Measurements from ENCODE around the gene ZNF679.
"Not testable (repeated sequence)": the region's sequence is repeated elsewhere in the genome, so short reads cannot be mapped to it uniquely, and the experiment has no call there.

Gene ZNF679

DNA sequence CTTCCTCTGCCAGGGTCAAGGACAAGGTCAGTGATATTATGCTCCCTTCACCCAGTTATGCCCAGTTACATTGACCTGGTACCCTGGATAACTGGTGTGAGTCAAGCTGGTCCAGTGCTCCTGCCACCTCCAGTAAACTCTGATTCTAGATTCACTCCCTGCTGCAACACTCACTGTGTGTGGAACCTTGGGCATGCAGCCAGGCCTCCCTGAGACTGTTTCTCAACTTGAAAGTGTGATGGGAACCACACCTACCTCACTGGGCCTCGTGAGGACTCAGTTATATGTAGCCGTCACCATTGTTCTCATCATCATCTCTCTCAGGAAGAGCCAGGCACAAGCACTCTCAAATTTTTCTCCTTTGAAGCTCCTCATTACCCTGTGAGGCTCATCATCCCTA lies 84.6 kb downstream of the ZNF679 start:
- no peak for DNase-seq

DNA sequence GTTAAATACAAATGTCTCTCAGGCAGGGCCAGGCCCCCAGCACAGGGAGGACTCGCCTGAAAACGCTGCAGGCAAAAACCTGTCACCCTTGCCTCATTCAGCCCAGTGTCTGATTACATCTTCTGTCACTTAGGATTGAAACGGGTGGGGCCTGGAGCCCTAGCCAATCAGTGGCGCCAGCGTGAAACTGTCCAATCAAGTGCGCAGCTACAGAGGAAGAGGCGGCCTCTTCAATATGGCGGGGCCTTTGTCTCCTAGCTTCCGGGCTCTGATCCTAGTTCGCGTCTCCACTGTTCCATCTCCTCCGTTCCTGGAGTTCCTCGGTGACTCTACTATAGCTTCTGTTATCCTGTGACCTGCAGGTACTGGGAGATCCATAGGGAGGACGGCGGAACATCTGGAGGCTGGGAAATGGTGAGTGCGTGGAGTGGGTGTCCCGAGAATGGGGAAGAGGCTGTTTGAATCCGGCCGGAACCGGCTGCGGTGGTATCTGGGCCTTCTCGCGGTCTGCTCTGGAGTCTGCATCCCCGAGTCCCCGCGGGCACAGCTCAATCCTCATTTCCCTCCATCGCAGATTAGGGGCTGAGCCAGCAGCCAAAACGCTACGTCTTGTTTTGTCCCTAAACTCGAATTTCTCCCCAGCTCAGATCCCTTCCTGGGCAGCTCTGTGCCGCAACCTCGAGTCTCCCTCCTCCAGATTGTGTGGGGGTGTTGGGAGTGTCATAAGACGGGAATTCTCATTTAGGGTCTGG lies 85.6 kb downstream of the ZNF679 start, which contains the start of gene ZNF736:
TSS of gene ZNF736 (plus strand) at position 222 of the 752 bp plus-strand sequence. CDS start at position 412, 190 bp downstream.
- peak; percentile 84 for DNase-seq

DNA sequence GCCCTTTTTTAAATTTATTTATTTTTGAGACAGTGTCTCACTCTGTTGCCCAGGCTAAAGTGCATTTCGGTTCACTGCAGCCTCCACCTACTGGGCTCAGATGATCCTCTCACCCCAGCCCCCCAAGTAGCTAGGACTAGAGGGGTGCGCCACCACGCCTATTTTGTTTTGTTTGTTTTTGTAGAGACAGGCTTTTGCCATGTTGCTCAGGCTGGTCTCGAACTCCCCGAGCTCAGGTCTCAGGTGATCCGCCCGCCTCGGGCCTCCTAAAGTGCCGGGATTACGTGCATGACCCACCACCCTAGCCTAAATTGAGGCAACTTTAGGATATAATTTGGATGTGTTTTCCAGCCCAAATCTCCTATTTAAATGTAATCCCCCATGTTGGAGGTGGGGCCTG lies 86.3 kb downstream of the ZNF679 start:
- DNase-seq, result no peak

DNA sequence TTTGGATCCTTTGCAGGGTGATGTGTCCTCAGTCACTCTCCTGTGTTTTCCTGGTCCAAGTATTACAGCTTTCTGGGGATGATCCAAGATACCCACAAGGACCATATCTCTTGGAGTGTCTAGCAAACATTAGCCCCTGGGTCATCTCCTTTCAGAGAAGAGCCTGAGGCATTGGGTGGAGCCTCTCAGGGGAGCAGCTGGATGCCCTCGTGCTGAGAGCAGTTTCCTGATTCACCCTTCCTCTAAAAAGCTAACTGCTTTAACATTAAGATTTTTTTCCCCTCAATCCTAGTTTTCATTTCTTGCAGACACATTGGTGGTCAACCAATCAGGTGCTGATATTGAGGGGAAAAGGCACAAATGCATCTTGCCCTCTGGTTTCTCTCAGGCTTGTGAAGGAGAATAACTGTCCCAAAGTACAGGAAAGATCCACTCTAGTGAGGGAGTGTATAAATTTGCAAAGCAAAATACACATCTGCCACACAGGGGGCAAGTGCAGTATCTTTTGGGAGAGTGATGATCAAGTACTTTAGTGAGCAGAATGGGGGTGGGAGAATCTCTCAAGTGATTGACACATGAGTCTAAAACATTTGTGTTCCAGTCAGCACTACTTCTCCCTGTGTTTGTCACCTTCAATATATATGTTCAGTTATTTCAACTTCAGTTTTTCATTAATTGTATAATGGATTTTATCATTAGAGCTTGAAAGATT lies 87.9 kb downstream of the ZNF679 start:
- DNase-seq, result not testable (repeated sequence)
